ENCODE measurements around the gene CEP72.
"Not testable (repeated sequence)": the region's sequence is repeated elsewhere in the genome, so short reads cannot be mapped to it uniquely, and the experiment has no call there.

The CEP72 gene

GRCh38 chr5:675111-675870, 63.2 kb downstream of the CEP72 start:
- no peak overlapping the region for H3K4me3 Mint-ChIP-seq
- H3K27me3 Mint-ChIP-seq, result peaks cover 8% of the 10 kb centered on the region
- no peak for DNase-seq
- ATAC-seq, result no peak
- H3K4me1 Mint-ChIP-seq, result peaks cover 15% of the 10 kb centered on the region
- H3K9me3 Mint-ChIP-seq, result no peaks in the 10 kb centered on the region
- H3K36me3 Mint-ChIP-seq (ENCODE audit: low read depth), result no peaks in the 10 kb centered on the region
- H3K27ac Mint-ChIP-seq, result no peak overlapping the region

- Mint-ChIP-seq H3K27ac (no peak overlapping the region), H3K27me3 (peaks cover 8% of the 10 kb centered on the region), H3K36me3 (ENCODE audit: low read depth) (no peaks in the 10 kb centered on the region), H3K4me1 (peaks cover 15% of the 10 kb centered on the region), H3K4me3 (no peak overlapping the region), H3K9me3 (no peaks in the 10 kb centered on the region)
- DNase-seq (no peak), ATAC-seq (no peak)
These were observed 63.9 kb downstream of the CEP72 start for GRCh38 chr5:675871-676698.

- Mint-ChIP-seq H3K27ac (no peak overlapping the region), H3K9me3 (no peaks in the 10 kb centered on the region), H3K4me1 (peaks cover 15% of the 10 kb centered on the region), H3K4me3 (no peak overlapping the region), H3K36me3 (ENCODE audit: low read depth) (no peaks in the 10 kb centered on the region), H3K27me3 (peaks cover 8% of the 10 kb centered on the region)
- no peak for DNase-seq
- no peak for ATAC-seq
These were observed 64.5 kb downstream of the CEP72 start for GRCh38 chr5:676699-677076.

DNA sequence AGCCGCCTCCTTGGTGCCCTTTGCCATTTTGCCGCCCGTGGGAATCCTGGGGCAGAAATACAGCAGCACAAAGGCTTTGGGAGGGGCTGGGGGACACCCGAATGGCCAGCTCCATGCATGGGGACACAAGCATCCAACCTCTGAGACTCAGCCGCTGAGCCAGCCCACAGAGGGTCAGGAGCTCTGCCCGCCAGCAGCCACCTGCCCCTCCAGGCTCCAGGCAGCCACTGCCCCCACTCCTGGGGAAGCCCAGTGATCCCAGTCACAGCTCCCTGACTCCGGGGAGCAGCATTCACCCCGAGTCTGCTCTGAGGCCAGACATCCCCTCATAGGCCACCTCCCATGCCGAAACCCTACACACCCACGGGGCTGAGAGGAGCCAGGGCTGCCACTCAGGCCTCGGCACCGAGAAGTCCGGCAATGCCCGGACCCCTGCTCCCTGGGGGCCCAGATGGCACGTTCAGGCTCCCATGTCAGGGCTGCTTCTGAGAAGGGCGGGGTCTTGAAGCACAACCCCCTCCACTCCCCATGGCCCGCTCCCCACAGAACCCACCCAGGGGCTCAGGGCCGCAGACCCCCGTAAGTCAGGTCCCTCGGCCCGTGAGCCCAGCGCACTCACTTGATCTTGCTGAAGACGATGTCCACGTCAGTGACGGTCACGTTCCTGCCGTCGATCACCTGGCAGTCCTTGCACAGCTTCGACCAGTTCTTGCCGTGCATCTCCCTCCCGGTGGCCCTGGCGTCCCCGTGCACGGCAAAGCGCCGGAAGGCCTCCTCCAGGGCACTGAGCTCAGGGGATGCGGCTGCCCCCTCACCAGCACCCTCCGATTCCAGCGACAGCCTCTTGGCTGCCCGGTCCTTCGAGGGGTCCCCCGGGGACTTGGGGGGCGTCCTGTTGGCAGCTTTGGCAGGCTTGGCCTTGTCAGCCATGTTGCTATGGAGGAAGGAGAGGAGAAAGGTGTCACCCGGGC, 65.3 kb downstream of the CEP72 start:
- Mint-ChIP-seq H3K36me3 (ENCODE audit: low read depth) (no peaks in the 10 kb centered on the region), H3K4me3 (no peak overlapping the region), H3K9me3 (no peaks in the 10 kb centered on the region), H3K4me1 (peaks cover 12% of the 10 kb centered on the region), H3K27ac (no peak overlapping the region), H3K27me3 (peaks cover 8% of the 10 kb centered on the region)
- ATAC-seq (no peak), DNase-seq (no peak)

DNA sequence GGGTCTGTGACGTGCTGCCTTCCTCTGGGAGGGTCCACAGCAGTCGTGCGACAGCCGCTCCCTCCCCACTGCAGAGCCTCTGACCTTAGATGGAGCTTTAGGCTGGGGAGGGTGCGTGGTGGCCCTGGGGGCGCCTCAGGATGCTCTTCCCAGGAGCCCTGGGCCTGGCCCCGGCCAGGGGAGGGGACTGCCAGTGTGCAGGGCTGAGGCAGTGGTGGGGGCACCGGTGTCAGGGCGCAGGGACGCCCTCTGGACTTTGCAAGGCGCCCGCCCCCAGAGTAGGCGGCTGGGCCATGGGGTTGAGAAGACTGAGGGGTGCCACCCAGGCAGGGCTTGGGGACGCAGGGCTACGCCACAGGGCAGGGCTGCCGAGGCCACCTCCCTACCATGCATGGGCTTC, 66.4 kb downstream of the CEP72 start:
- not testable (repeated sequence) for H3K27ac Mint-ChIP-seq; H3K4me1 Mint-ChIP-seq; H3K9me3 Mint-ChIP-seq; H3K27me3 Mint-ChIP-seq; H3K36me3 Mint-ChIP-seq (ENCODE audit: low read depth); H3K4me3 Mint-ChIP-seq; ATAC-seq; DNase-seq

DNA sequence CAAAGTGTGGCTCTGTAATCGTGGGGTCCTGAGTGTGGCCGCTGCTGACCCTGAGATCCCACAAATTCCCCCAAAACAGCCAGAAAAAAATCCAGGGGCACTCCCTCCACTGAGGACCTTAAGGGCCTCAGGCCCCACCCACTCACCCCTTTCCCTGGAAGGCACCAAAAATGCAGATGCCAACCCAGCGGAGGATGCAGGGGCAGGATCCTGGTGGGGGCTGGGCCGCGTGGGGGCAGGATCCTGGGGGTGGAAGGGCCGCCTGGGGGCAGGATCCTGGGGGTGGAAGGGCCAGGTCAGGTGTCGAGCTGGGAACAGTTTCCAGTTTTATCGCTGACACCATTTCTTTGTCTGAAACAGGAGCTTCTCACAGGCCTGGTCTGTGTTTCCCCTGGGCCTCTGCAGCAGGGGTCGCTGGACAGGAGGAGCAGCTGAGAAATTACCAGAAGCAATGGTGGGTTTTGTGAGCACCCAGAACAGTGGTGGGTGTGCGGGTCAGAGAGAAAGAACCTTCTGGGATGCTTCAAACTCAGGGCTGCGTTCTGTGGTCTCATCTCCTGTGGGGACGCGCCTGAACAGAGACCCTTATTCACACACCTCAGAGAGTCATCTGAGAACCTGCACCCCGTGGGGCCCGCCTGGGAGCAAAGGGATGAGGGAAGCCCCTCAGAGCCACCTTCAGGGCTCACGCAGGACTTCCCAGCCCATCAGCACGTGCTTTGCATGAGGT, 67.2 kb downstream of the CEP72 start:
- H3K9me3 Mint-ChIP-seq; H3K4me3 Mint-ChIP-seq; H3K4me1 Mint-ChIP-seq; DNase-seq; H3K27ac Mint-ChIP-seq; H3K36me3 Mint-ChIP-seq (ENCODE audit: low read depth); H3K27me3 Mint-ChIP-seq; ATAC-seq: not testable (repeated sequence)

GRCh38 chr5:680118-680795, 68.1 kb downstream of the CEP72 start:
- not testable (repeated sequence) for H3K4me1 Mint-ChIP-seq; H3K27ac Mint-ChIP-seq; H3K36me3 Mint-ChIP-seq (ENCODE audit: low read depth); H3K9me3 Mint-ChIP-seq; DNase-seq; H3K27me3 Mint-ChIP-seq; H3K4me3 Mint-ChIP-seq; ATAC-seq

DNA sequence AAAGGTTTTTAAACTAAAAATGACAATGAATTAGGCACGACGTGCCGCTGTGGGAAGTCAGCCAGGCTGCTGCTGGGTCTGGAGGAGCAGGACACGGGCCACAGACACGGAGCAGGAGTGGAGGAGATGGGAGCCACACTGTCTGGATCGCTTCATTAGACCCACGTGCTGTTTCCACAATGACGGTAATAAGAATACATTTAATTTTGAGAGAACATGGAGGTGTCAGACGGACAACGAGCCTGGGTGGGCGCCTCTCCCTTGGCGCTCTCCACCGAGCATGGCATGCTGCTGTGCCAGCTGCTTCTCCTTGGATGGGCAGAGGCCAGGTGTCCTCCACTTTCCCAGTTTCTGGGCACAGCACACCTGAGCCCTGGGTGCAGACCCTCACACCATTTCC, 68.7 kb downstream of the CEP72 start:
- H3K27me3 Mint-ChIP-seq; H3K27ac Mint-ChIP-seq; H3K4me3 Mint-ChIP-seq; H3K9me3 Mint-ChIP-seq; ATAC-seq; DNase-seq; H3K4me1 Mint-ChIP-seq; H3K36me3 Mint-ChIP-seq (ENCODE audit: low read depth): not testable (repeated sequence)

DNA sequence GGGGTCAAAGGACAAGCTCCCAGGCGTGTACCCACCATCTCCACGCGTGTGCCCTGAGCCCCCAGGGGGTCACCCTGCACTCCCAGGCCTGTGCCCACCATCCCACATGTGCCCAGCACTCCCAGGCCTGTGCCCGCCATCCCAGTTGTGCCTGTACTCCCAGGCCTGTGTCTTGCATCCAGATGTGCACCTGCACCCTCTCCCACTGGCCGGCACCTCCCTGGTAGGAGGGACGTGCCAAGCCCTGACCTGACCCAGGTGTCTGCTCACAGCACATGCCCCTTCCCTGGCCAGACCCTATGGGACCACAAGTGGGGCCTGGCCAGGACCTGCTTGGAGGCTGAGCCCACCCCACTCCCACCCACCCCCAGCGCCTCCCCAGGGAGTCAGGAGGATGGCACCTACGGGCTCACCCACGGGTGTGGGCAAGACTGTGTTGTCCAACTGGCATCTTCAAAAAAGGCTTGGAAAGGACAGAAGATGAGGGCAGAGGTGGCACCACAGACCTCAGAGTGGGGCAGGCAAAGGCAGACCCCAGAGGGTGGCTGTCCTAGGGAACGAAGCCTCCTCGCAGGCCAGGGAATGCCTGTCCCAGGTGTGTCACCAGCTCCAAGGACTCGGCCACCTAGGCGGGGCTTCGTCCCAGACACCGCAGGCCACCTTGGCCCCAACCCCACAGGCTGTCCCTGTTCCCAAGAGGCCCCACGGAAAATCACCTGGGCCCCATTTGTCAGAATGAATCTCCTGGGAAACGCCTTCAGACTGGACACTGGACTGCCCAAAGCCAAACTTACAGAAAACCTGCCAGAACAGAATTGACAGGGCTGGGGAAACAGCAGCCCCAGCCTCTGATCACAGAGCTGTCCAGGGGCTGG, 69.4 kb downstream of the CEP72 start:
- H3K4me3 Mint-ChIP-seq; H3K9me3 Mint-ChIP-seq; H3K4me1 Mint-ChIP-seq; H3K27ac Mint-ChIP-seq; ATAC-seq; H3K27me3 Mint-ChIP-seq; DNase-seq; H3K36me3 Mint-ChIP-seq (ENCODE audit: low read depth): not testable (repeated sequence)

DNA sequence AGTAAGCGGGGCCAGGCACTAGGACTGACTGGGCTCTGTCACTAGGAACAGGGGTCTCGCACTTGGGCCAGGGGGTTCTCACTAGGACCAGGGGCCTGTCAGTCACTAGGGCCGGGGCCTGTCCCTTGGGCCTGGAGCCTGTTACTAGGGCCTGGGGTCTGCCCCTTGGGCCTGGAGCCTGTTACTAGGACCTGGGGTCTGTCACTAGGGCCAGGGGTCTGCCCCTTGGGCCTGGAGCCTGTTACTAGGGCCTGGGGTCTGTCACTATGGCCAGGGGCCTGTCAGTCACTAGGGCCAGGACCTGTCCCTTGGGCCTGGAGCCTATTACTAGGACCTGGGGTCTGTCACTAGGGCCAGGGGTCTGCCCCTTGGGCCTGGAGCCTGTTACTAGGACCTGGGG, 70.1 kb downstream of the CEP72 start:
- H3K27ac Mint-ChIP-seq; H3K9me3 Mint-ChIP-seq; DNase-seq; H3K4me3 Mint-ChIP-seq; H3K27me3 Mint-ChIP-seq; ATAC-seq; H3K36me3 Mint-ChIP-seq (ENCODE audit: low read depth); H3K4me1 Mint-ChIP-seq: not testable (repeated sequence)

GRCh38 chr5:682651-683358, 70.7 kb downstream of the CEP72 start:
- H3K27ac Mint-ChIP-seq; H3K4me1 Mint-ChIP-seq; H3K4me3 Mint-ChIP-seq; H3K9me3 Mint-ChIP-seq; ATAC-seq; H3K36me3 Mint-ChIP-seq (ENCODE audit: low read depth); DNase-seq; H3K27me3 Mint-ChIP-seq: not testable (repeated sequence)

DNA sequence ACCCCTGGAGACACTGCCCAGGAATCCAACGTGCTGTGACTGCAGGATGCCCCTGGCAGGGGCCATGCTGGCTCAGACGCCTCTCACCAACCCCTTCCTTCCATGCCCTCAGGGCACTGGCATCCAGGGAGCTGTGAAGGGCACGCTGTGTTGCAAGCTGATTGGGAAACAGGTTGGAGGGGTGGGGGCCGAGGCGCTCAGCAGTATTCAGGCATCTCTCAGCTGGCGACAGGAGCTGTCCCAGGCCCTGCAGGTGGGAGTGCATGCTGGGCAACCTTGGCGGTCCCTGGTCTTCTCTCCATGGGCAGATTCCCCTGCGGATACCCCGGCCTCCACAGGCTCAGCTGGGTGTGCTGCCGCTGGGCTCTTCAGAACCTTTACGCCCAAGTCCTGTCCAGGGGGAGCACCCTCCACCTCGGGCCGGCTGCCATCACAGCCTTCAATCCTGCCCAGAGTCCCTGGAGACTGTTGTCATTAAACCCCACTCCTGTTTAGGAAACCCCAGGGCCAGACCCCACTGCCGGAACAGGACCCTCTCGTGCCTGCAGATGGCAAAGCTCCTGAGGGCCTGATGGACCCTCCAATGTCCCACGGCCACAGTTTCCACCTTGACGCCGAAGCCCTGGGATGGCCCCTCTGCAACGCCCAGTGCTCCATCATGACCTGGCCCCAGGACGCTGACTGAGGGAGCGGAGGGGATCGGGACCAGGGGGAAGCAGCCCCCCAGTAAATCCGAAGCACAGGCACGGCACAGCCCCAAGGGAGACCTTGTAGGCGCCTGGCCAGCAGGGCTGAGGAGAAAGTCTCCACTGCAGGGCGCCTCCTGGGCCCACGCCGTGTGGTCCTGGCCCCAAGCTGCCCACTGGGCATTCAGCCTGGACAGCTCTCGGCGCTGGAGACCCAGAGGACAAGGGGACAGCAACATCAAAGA, 71.7 kb downstream of the CEP72 start:
- Mint-ChIP-seq H3K4me3 (no peak overlapping the region), H3K27ac (no peak overlapping the region), H3K27me3 (peaks cover 1% of the 10 kb centered on the region), H3K36me3 (ENCODE audit: low read depth) (no peaks in the 10 kb centered on the region), H3K4me1 (no peaks in the 10 kb centered on the region), H3K9me3 (no peaks in the 10 kb centered on the region)
- DNase-seq (no peak), ATAC-seq (no peak)
